GM21786 (cell line): ENCODE results near the gene PIGC.

ENCODE experiments used
- ATAC-seq: cut with Tn5 transposase; IDR thresholded peaks from one replicate; pipeline ENCODE4 v1.9.1; 2021; ENCODE audit not compliant: unreplicated experiment

The PIGC gene

DNA sequence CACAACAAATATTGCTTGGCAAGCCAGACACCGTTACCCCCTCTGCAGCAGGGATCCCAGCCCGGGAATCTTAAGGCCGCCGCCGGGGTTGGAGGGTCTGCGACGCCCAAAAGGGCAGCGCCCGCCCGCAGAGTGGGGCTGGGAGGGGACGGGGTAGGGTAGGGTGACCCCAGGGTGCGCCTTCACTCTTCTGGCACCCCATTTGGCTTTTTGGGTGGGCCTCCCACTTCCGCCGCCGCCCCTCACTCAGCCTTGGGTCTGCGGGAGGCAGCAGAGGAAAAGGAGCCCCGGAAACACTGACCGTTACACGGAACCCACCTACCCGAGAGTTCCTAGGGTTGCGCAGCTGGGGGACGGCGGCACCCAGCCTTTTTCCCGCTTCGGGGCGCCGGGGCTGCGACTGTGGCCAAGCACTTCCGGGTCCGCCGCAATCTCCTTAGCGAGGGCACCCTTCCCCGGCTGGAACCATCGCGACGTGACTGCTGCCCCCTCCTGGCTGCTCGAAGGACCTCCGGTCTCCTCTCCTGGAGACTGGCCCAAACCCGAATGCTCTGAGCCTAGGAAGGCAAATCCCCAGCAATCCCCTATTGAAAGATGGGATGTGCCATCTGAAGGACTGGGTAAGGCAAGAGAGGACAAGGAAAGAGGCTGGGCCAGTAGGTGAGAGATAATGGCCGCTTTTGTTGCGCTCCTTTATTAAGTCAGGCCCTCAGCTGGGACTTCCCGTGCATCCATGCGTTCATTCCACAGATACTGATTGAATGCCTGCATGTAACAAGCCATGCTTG lies at the start of gene PIGC:
PIGC (minus strand) TSS at position 404 of the 788 bp plus-strand sequence. CDS start 1,447 bp downstream, outside the sequence.
- peak; percentile 100 for ATAC-seq

DNA sequence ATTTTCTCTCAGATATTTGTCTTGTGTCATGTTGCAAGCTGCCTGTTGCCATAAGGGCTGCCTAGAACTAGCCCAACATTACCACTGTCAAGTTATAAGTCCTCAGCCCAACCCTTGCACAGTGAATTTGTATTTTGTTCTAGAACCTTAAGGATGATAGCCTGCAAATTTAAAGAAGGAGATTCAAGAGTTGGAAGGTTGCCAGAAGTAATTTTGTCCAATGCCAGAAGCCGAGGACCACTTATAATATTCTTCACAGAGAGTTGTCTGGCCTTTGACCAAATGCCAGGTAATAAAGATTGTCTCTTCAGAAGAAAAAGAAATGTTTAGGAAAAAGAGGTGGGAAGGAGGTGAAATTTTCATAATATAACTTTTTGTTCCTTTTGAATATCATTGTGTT lies 48.6 kb upstream of the PIGC start:
- ATAC-seq = no peak

DNA sequence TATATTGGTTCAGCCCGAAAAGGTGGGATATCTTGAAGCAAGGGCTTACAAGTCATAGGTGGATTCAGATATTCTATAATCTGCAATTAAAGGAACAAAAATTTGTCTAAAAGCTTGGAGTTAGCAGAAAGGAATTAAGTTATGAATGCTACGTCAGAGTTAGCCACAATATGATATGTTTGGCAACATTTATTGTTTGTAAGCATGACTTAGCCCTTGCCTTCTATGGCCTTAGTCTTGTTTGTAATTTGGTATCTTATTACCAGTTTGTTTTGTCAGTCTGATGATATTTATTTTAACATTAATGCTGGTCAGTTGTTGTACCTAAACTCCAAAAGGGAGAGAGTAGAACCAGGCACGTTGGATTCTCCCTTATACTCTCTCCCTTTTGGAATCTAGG lies 46.0 kb upstream of the PIGC start:
- ATAC-seq = no peak

DNA sequence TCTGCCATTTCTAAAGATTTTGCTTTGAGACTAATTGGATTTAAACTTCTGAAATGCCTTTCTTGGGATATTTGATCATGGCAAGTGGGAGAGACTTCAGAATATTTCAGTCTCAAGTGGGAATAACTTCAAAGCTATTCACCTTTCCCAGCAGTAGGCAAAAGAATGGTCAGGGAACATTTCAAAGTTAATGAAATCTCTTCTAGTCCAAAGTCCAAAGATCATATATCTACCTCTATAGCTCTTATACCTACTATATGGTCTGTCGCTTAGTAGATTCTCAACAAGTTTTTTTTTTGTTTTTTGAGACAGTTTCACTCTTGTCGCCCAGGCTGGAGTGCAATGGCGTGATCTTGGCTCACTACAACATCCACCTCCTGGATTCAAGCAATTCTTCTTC lies 44.5 kb upstream of the PIGC start:
- ATAC-seq = no peak

DNA sequence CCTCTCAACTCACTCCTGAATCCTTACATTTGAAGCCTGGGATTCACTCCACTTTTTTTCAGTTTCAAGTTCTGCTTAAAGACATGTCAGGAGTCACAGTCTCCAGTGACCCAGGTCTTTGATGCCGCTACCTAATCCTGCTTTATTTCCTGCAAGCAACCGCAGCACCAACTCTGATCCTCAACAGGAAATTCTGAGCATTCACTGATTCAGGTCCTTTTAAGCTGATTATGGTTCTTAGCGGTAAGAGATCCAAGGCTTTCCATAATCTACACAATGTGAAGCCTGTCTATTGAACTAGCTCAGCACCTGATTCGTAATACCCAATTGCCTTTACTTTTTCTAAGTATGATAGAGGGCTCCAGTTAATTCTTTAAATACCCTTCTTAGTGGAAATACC lies 43.7 kb upstream of the PIGC start:
- no peak for ATAC-seq

DNA sequence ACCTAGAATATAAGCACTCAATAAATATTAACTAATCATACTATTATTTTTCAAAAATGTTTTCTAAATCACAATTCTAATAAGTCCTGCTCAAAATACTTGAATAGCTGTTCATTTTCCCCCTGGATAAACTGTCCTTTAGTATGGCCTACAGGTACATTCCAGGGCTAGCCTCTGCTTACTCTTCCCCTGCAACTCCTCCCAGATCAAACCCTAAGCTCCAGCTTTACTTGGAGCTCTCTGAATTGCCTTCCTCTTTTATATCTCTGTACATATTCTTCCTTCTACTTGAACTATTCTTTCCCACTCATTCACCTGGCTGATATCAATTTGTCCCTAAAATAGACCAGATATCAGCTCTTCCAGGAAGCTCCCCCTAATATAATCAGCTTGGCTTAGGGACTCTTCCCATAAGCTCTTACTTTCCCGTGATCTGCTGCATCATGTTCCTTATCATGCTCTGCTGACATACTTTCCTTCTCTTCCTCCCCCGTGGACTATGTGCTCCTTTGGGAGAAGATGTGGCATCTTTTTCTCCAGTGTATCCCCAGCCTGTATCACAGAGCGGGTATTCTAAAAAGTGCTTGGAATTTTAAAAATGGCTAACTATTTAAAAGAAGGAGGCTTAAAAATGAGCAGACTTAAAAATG lies 43.1 kb upstream of the PIGC start:
- ATAC-seq = no peak

DNA sequence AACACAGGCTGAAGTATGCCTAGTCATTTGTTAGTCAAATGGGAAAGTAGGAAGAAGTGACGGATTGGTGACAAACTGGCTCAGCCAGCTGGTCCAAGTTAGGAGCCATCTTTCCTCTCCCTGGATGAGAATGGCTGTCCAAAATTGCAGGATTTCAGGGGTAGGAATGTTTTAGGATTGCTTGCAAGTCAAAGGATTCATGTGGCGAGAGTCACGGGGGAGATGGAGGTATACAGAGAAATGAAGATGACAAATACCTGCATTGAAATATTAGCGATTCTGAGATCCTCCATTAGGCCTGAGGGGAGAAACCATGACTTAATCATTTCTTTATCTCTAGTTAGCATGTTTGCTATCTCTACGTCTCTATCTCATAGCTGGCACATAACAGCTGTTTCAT lies 41.8 kb upstream of the PIGC start:
- no peak for ATAC-seq

DNA sequence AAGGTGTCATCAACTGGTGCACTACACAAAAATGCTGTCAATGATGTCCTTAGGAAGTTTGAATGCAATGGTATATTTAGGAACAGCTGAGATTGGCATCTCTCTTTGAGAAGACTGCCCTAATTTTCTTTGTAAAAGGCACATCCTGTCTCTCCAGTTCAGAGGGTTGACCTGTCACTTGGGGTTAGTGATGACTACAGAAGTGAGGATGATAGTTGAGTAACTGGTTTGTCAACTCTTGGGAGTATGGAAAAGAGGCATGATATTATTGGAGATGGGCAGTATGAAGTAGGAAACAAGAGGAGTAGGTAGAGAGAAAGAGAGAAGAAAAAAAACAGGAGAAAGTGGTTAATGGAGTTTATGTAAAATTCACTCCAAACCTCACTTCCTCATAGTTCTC lies 40.4 kb upstream of the PIGC start:
- ATAC-seq = no peak

DNA sequence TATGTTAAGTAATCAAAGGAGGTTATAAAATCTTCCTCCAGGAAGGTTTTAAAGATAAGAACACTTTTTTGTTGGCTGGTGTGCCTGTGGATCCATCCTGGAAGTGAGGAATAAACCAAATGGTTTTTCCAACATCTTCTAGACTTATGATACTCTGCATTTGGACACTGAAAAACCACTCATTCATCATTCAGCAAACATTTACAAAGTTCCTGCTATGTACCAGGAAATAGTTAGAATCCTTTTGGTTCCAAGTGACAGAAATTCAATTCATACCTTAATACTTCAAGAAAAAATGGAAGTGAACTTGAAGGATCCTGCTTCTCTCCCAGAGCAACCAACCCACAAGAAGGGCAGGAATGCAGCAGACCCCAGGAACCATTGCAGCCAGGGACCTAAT lies 39.6 kb upstream of the PIGC start:
- no peak for ATAC-seq

DNA sequence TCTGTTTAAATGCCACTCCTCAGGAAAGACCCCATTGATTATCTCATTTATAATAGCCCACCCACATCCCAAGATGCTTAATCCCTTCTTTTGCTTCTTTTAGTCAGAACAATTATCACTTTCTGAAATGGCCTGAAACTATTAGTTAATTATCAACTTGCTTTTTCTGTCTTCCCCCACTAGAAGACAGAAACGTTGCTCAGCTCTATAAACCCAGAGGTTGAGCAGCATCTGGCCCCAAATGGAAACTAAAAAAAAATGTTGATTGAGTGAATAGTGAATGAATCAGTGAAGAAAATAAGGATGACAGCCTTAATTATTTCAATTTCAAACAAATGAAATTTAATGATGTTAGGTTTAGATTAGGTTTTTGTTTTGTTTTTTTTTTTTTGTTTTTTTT lies 38.2 kb upstream of the PIGC start:
- ATAC-seq = no peak

DNA sequence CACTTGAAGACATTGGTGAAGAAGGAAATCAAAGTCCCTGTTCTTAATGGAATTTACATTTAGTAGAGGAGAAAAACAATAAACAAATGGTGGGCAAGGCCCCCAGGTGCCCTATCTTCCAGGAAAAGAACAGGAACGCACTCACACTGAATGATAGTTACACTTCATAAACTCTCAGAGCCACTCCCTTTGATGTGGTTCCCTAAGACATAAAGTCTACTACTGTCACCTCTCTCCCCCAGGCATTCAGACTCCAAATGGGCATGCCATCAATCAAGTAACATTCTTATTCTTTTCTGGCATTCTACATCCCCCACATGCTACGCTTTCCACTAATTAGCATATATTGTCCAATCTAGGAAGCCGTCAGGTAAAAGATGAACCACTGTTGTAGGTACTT lies 36.6 kb upstream of the PIGC start:
- ATAC-seq = no peak

DNA sequence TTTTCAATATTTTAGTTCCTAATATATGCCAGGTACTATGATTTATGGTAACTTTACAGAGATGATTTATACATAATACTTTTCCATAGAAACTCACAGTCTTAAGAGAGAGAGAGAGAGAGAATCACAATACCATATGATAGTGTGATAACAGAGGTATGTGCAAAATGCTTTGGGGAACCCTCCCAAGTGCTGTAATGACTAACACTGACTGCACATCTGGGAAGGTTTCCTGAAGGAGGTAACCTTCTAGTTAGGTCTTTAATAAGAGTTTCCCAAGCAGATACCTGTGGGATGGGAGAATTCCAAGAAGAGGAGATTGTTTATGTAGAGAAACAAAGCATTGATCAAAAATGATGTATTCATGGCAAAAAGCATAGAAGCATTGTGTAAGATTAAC lies 34.6 kb upstream of the PIGC start:
- ATAC-seq = no peak

DNA sequence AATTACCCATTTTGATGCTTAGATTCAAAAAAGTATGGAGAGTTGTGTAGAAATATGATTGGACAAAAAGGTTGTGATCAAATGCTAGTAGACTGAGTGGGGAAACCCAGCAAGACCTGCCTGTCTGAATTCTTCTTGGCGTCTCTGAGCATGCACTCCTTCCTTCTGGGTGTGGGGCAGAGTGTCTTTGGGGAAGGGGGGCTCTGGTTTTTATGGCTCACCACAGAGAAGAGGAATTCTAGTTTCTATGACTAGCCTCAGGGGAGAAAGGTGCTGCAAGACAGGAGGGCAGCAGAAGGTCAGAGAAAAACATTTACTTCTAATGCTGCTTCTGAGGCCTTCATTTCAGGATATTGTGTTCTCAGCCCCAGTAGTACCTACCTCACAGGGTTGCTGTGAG lies 33.9 kb upstream of the PIGC start:
- ATAC-seq = no peak

DNA sequence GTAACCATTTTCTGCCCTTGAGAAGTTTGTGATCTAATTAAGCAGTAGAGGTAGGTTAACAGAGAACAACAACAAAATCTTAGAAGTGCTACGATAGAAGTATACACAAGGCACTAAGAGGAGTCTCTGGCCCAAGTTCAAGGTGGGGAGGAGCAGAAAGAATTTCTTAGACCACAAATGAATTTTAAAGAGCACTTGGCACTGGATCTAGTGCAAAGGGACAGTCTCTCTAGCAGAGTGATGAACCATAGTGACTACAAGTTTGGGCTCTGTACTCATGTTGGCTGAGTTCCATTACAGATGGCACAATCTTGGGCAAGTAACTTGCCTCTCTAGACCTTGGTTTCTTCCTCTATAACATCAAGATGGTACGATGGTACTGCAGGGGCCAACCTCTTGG lies 33.3 kb upstream of the PIGC start:
- no peak for ATAC-seq

DNA sequence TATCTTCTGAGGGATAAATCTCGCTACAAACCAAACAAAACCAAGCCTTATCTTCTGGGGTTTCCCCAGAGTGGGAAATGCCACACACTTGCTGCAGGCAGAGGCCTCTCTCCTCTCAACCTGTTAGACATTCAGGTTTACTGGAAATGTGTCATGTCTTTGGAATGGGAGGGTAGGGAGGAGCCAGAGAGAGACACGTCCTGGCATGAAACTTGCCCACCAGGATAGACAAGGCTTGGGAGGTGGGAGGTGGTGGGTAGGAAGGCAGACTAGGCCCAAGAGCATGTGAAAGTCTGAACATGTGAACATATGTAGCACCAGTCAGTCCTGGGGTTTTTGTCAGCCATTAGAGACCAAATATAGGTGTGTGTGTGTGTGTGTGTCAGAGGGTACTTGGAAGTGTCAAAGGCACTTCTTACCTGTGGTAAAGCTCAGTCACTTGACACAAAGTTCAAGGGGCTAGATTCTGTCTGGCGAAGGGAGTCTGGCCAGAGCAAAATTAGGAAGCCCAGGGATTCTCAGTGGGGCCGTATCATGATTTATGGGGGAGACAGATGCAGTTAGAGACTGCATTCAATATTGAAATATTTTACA lies 32.4 kb upstream of the PIGC start:
- no peak for ATAC-seq

DNA sequence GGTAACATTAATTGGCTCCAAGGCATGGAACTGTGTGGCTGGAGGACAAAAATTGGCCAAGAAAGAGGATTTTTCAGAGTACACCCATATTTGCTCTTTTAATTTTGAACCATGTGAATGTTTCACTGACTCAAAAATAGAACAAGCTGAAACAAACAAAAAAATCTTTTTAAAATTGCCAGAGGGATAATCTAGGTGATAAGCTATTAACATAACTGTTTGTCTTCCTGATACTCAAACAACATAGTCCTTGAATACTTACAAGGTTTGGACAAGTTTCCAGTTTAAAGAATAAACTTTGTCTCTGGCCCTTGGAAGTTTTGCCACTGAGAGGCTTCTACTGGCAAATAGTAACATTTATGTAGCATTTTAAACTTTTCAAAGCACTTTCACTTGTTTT lies 30.0 kb upstream of the PIGC start:
- ATAC-seq = no peak

DNA sequence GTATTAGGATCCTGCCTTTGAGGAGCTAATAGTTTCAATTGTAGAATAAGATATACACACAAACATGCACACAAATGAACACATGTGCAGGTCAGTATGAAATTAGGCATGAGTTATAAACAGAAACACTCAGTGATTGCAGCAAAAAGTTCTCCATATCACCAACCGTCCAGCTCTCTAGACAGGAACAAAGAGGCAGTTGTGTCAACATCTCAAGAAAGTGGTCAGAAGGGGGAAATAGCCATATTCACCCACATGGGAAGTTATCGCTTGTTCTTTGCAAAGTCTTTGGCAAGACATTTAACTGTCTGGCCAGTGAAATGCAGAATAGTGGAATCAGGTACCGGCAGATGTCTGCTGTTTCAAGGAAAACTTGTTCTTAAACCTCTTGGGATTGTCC lies 29.4 kb upstream of the PIGC start:
- ATAC-seq = no peak

DNA sequence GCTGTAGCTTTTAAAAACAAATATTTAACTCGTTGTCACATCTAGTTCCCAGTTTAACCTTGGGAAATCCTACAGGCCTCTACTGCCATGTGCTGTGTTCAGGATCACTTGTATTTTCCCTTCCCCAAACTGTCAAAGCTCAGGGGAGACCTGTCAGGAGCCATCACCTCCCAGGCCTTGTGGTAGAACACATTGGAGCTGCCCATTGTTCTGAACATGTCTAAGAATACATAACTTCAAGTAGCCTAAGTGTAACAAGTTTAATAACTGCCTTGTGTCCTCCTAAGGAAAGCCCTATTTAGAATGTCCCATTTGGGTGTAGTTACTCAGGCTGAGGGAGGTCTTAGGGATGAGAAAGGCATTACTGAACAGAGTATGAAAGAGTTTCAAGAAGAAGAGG lies 28.6 kb upstream of the PIGC start:
- ATAC-seq = no peak

DNA sequence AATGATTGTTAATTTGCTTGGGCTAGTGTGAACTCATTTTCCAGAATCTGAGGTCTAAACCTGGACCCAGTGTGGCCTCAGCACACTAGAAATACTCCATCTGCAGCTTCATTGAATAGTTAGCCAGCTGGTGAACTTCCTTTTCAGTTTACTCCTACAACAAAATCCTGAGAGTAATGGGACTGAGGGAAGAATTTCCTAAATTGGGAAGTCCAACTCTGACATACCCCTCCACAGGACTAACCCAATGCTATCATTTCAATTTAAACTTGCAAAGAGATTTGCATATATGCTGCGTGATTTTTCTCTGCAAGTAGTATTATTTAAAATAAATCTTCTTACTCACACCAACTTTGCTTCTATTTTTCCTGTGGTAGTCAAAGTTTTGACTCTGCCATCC lies 27.8 kb upstream of the PIGC start:
- ATAC-seq = no peak

DNA sequence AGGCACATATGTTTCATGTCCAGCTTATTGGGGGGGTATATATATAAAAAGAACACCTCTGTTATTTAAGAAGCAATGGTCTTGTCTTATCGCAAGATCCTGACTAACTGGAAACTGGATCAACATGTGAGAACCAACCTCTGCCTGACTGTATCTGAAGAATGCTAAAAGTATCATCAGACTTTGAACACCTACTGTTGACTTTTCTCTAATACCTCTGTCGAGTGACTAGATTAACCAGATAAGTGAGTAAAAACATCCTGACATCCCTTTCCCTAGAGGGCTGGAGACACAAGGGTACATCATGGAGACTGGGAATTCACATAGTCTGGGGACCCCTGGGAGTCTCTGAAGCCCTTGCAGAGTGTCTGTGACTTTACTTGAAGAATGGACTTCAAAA lies 26.3 kb upstream of the PIGC start:
- no peak for ATAC-seq

DNA sequence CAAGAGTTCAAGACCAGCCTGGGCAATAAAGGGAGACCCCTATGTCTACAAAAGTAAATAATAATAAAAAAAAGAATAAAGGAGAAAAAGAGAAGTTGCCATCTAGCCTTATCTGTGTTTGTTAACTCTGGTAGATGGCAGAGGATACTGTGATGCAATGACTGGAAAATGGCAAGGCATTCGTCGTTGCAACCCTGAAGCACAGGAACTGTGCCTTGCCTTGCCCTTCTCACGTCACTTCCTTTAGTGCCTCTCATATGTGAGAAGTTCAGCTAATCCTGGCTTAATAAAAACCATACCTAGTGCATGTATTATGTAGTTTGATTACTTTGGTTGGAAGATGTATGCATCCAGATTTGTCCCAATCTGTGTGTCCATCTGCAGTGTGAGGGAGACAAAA lies 25.8 kb upstream of the PIGC start:
- no peak for ATAC-seq

DNA sequence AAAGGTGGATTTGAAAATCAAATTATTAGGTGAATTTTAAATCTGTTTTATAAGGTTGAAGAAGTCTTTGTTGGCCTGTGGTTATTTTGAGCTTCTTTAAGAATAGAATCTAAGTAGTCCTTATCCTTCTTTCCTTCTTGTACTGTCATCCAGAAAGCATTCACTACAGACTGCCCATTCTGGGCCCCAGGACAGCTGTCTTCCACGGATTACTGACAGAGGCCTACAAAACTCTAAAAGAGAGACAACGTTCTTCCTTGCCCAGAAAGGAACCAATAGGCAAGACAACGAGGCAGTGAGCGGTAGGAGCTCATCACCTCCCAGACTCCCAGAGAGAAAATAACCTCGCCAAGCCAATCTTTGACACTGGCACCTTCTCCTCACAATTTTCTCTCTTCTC lies 24.4 kb upstream of the PIGC start:
- ATAC-seq = no peak

DNA sequence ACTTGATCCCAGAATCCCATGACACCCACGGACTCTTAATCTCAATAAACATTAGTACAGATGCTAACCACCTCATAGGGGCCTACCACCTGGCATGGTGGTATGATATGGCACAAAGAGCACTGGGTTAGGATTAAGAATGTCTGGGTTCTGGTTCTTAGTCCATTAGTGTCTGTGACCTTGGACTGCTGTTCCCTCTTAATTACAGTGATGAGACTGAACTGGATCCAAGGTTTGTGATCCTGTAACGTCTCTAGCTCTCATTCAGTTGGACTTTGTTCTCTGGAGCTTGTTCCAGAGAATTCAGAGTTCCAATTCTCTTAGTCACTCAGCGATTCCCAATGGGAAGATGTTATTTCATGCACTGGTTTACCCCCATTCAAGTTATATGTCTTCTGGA lies 23.6 kb upstream of the PIGC start:
- no peak for ATAC-seq
